ENCODE data around the gene NCAM1. TPM values are rescaled to one million over a fixed set of nuclear protein-coding genes. Genes with fewer than 3 reads are reported as not detected.

NCAM1 gene
- total and polyA plus RNA-seq, 2 donors (not counting 3 experiments of a cell fraction or from before 2014, with no cell fraction given) = 0.03 TPM; not detected in 1

GRCh38 chr11:113114705-113115027, 153.4 kb downstream of the NCAM1 start:
- intact Hi-C loops (cut with micrococcal nuclease) = loop anchor here (1.0 kb wide), 1 partner anchor 526 kb away; no protein-coding TSS in a partner anchor
- Histone ChIP-seq H2AFZ (ENCODE audit: low read depth, low read length) (no peak overlapping the region), H3K4me1 (ENCODE audit: control insufficient read depth, extremely low read depth, insufficient read depth, low read length) (no peaks in the 10 kb centered on the region), H3K4me3 (replicated peaks in 1 of 3; ENCODE audit: insufficient read depth in 1 of 3, low read depth in 1 of 3, low read length in 3 of 3) (no peak overlapping the region), H3K9me1 (replicated peaks; ENCODE audit: control insufficient read depth, extremely low read depth, insufficient read depth, low read length) (no peaks in the 10 kb centered on the region), H3K9me3 (replicated peaks; ENCODE audit: control insufficient read depth, insufficient read depth, low read length) (no peaks in the 10 kb centered on the region), H3K9ac (replicated peaks; ENCODE audit: extremely low read depth, insufficient read depth, low read length) (no peak overlapping the region), H3K4me2 (ENCODE audit: insufficient read depth, low read length) (no peak overlapping the region), H3K36me3 (ENCODE audit: control insufficient read depth in 2 of 2, extremely low read depth in 1 of 2, insufficient read depth in 2 of 2, low read length in 2 of 2) (no peaks in the 10 kb centered on the region), H4K20me1 (replicated peaks; ENCODE audit: control insufficient read depth, extremely low read depth, insufficient read depth, low read length) (no peaks in the 10 kb centered on the region), H3K27me3 (ENCODE audit: control insufficient read depth in 2 of 2, insufficient read depth in 2 of 2, low read length in 2 of 2) (no peaks in the 10 kb centered on the region), H3K27ac (ENCODE audit: insufficient read depth, low read depth, low read length) (no peak overlapping the region), H3K79me2 (ENCODE audit: control insufficient read depth, insufficient read depth, low read length) (no peaks in the 10 kb centered on the region)
- no peak for TF ChIP-seq EZH2 (IDR thresholded peaks at IDR 0.05; ENCODE audit: borderline replicate concordance, low read depth, low read length, severe bottlenecking)
- no peak for TF ChIP-seq MYC (IDR thresholded peaks at IDR 0.05; ENCODE audit: low read depth, low read length)
- no peak for TF ChIP-seq CTCF (IDR thresholded peaks at IDR 0.05; ENCODE audit: extremely low read depth in 1 of 2, insufficient read depth in 1 of 2, low read depth in 1 of 2, low read length in 2 of 2)
- TF ChIP-seq JUN (IDR thresholded peaks at IDR 0.05; ENCODE audit: borderline replicate concordance, insufficient read depth, insufficient read length, low read depth) = no peak
- no peak for TF ChIP-seq FOS (IDR thresholded peaks at IDR 0.05; ENCODE audit: borderline replicate concordance, insufficient read depth, low read length)
- no peak for TF ChIP-seq GATA2 (IDR thresholded peaks at IDR 0.05; ENCODE audit: insufficient read depth, insufficient read length, low read depth, low read length)
- TF ChIP-seq POLR2A (IDR thresholded peaks at IDR 0.05; ENCODE audit: low read depth, low read length) = no peak
- TF ChIP-seq MAX (IDR thresholded peaks at IDR 0.05; ENCODE audit: insufficient read depth, insufficient read length) = no peak
- no peak for TF ChIP-seq POLR2AphosphoS5 (IDR thresholded peaks at IDR 0.05; ENCODE audit: insufficient read depth, low read depth, low read length)
- DNase-seq (ENCODE audit: low read depth, low spot score) = no peak
- BruUV-seq (replicated peaks) = no TSS peak
- CTCF ChIA-PET = no interaction called here
- POLR2A ChIA-PET = no interaction called here
- no peak for FAIRE-seq
- dilution Hi-C loops (cut with MboI; ENCODE audit: extremely low pct_ligation_motif_present, low sequenced_read_pairs) = no loop called here

Data from endothelial cell of umbilical vein (primary cell).